Mesodermal cell (in vitro differentiated cells): ENCODE measurements around the gene SSMEM1. TPM values are rescaled to one million over a fixed set of nuclear protein-coding genes. Genes with fewer than 3 reads are reported as not detected.
"Not testable (repeated sequence)": the region's sequence is repeated elsewhere in the genome, so short reads cannot be mapped to it uniquely, and the experiment has no call there.

ENCODE experiments used
- H3K27ac ChIP-seq: 2 replicates; pipeline ENCODE4 v1.7.0; 2013; ENCODE audit warnings: mild to moderate bottlenecking, low read depth, low read length, moderate library complexity; ENCODE audit not compliant: severe bottlenecking
- H3K36me3 ChIP-seq: 2 replicates; pipeline ENCODE4 v1.7.1; 2013; ENCODE audit warnings: mild to moderate bottlenecking, low read length, moderate library complexity; ENCODE audit not compliant: control insufficient read depth, insufficient read depth
- H3K4me1 ChIP-seq: one replicate; pipeline ENCODE4 v1.7.1; 2013; ENCODE audit warnings: mild to moderate bottlenecking, low read length; ENCODE audit not compliant: insufficient read depth, control insufficient read depth, poor library complexity, severe bottlenecking
- H3K4me3 ChIP-seq: 2 replicates; pipeline ENCODE4 v1.7.0; 2013; ENCODE audit warnings: low read length, control low read depth, mild to moderate bottlenecking; ENCODE audit not compliant: insufficient read depth, poor library complexity, severe bottlenecking; ENCODE audit errors: extremely low read depth
- H3K9me3 ChIP-seq: 2 replicates; pipeline ENCODE4 v1.7.1; 2013; ENCODE audit warnings: mild to moderate bottlenecking, low read length, moderate library complexity; ENCODE audit not compliant: control insufficient read depth
- WGBS, 2 experiments: methylation state at CpG; one replicate each; pipeline ENCODE4 v1.1.5; 2013; ENCODE audit warnings: missing lambda C conversion rate in 2 of 2; ENCODE audit not compliant: insufficient coverage in 2 of 2; 5-methylcytosine and 5-hydroxymethylcytosine counted together
- polyA plus RNA-seq, 2 experiments: library from polyadenylated mRNA; stranded (reverse); fragments of 50-300 nt; gene quantifications; one replicate each; pipeline ENCODE4 v1.2.3, GENCODE V29; 2013

SSMEM1 gene
- polyA plus RNA-seq (2013, experiment 1 of 2), result not detected
- polyA plus RNA-seq (2013, experiment 2 of 2), result not detected

GRCh38 chr7:130207642-130208041, at the start of gene SSMEM1:
SSMEM1 (plus strand) TSS chr7:130207860; CDS start chr7:130207911, 51 bp downstream.
- no peak within 1 kb of the TSS for H3K27ac ChIP-seq
- H3K4me1 ChIP-seq, result peaks cover 3% of the 10 kb centered on the region

GRCh38 chr7:130160023-130160422, 47.6 kb upstream of the SSMEM1 start:
- H3K27ac ChIP-seq, result no peak overlapping the region

More at GRCh38 chr7:130207642-130208041, at the start of gene SSMEM1:
- Histone ChIP-seq H3K36me3 (peaks cover 10% of the 10 kb centered on the region), H3K9me3 (no peaks in the 10 kb centered on the region), H3K4me3 (no peak within 1 kb of the TSS)

GRCh38 chr7:130160455-130160854, 47.2 kb upstream of the SSMEM1 start:
- Histone ChIP-seq H3K4me3 (no peak overlapping the region), H3K9me3 (no peaks in the 10 kb centered on the region), H3K4me1 (no peaks in the 10 kb centered on the region), H3K36me3 (peaks cover 47% of the 10 kb centered on the region), H3K27ac (no peak overlapping the region)
- 95 to 98% methylated on average over 7 to 8 of the region's 8 CpGs for WGBS, 2 experiments

More at GRCh38 chr7:130160023-130160422, 47.6 kb upstream of the SSMEM1 start:
- Histone ChIP-seq H3K4me3 (no peak overlapping the region), H3K36me3 (peaks cover 47% of the 10 kb centered on the region), H3K4me1 (no peaks in the 10 kb centered on the region), H3K9me3 (no peaks in the 10 kb centered on the region)
- WGBS, 2 experiments, result 100% methylated on average over 2 of the region's 2 CpGs

- Histone ChIP-seq H3K36me3 (peaks cover 52% of the 10 kb centered on the region), H3K4me3 (no peak overlapping the region)
- WGBS, 2 experiments, result 97 to 100% methylated on average over 2 to 5 of the region's 5 CpGs
These were observed 45.5 kb upstream of the SSMEM1 start for GRCh38 chr7:130162196-130162595.

GRCh38 chr7:130174237-130174959, 33.3 kb upstream of the SSMEM1 start:
- H3K9me3 ChIP-seq, result no peaks in the 10 kb centered on the region
- peaks cover 63% of the 10 kb centered on the region for H3K36me3 ChIP-seq
- 83 to 100% methylated on average over 2 of the region's 4 CpGs for WGBS, 2 experiments
- H3K4me3 ChIP-seq, result no peak overlapping the region
- H3K4me1 ChIP-seq, result no peaks in the 10 kb centered on the region
- no peak overlapping the region for H3K27ac ChIP-seq

More at GRCh38 chr7:130162196-130162595, 45.5 kb upstream of the SSMEM1 start:
- Histone ChIP-seq H3K27ac (no peak overlapping the region), H3K4me1 (no peaks in the 10 kb centered on the region), H3K9me3 (no peaks in the 10 kb centered on the region)

GRCh38 chr7:130178251-130178650, 29.4 kb upstream of the SSMEM1 start:
- H3K4me1 ChIP-seq, result no peaks in the 10 kb centered on the region
- H3K27ac ChIP-seq, result no peak overlapping the region
- H3K4me3 ChIP-seq, result no peak overlapping the region
- no peaks in the 10 kb centered on the region for H3K9me3 ChIP-seq
- peaks cover 61% of the 10 kb centered on the region for H3K36me3 ChIP-seq
- WGBS, 2 experiments, result 100% methylated on average over 2 of the region's 4 CpGs; no CpG with 5 or more reads in 1 of the 2 experiments

- no peaks in the 10 kb centered on the region for H3K4me1 ChIP-seq
- H3K9me3 ChIP-seq, result no peaks in the 10 kb centered on the region
- no peak overlapping the region for H3K4me3 ChIP-seq
- WGBS, 2 experiments, result 100% methylated on average over 1 of the region's 2 CpGs; no CpG with 5 or more reads in 1 of the 2 experiments
- H3K36me3 ChIP-seq, result peaks cover 63% of the 10 kb centered on the region
- H3K27ac ChIP-seq, result no peak overlapping the region
These were observed 28.0 kb upstream of the SSMEM1 start for GRCh38 chr7:130179631-130180030.

GRCh38 chr7:130180571-130181262, 26.9 kb upstream of the SSMEM1 start:
- WGBS, 2 experiments, result 80 to 93% methylated on average over 1 to 3 of the region's 9 CpGs
- H3K9me3 ChIP-seq, result no peaks in the 10 kb centered on the region

GRCh38 chr7:130181263-130181605, 26.4 kb upstream of the SSMEM1 start:
- Histone ChIP-seq H3K4me3 (no peak overlapping the region), H3K9me3 (no peaks in the 10 kb centered on the region), H3K4me1 (no peaks in the 10 kb centered on the region), H3K27ac (no peak overlapping the region), H3K36me3 (peaks cover 62% of the 10 kb centered on the region)
- 100% methylated on average over 2 of the region's 2 CpGs; no CpG with 5 or more reads in 1 of the 2 experiments for WGBS, 2 experiments

More at GRCh38 chr7:130180571-130181262, 26.9 kb upstream of the SSMEM1 start:
- Histone ChIP-seq H3K27ac (no peak overlapping the region), H3K36me3 (peaks cover 63% of the 10 kb centered on the region), H3K4me1 (no peaks in the 10 kb centered on the region), H3K4me3 (no peak overlapping the region)

GRCh38 chr7:130182990-130183389, 24.7 kb upstream of the SSMEM1 start:
- H3K36me3 ChIP-seq, result peaks cover 55% of the 10 kb centered on the region
- H3K9me3 ChIP-seq, result no peaks in the 10 kb centered on the region
- no peaks in the 10 kb centered on the region for H3K4me1 ChIP-seq
- no peak overlapping the region for H3K4me3 ChIP-seq
- WGBS, 2 experiments, result 86 to 100% methylated on average over 1 of the region's 2 CpGs
- H3K27ac ChIP-seq, result no peak overlapping the region

- peaks cover 49% of the 10 kb centered on the region for H3K36me3 ChIP-seq
- H3K4me3 ChIP-seq, H3K4me1 ChIP-seq, H3K27ac ChIP-seq, H3K9me3 ChIP-seq: not testable (repeated sequence)
- WGBS, 2 experiments, result 87 to 97% methylated on average over 3 to 4 of the region's 5 CpGs
These were observed 23.3 kb upstream of the SSMEM1 start for GRCh38 chr7:130184349-130184748.
